ENCODE measurements around the gene XK.

DNA sequence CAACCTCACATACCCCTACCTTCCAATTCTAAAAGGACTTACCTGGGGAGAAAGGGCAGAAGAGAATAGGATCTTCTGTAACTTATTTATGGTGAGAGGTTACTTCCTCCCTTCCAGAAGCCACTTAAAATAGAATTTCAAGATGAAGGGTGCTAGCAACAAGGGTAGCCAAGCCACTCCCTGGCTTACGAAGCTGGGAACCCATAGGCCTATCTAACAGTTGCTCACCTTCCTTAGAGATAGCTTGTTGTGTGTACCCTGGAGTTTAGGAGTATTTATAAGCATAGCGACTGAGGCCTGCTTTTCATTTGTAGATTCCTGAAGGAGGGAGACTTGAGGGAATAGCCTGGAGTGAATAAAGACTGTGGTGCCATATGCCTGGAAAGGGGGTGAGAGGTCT is 28.9 kb downstream of the XK start:
- TF ChIP-seq, protein P1, sequence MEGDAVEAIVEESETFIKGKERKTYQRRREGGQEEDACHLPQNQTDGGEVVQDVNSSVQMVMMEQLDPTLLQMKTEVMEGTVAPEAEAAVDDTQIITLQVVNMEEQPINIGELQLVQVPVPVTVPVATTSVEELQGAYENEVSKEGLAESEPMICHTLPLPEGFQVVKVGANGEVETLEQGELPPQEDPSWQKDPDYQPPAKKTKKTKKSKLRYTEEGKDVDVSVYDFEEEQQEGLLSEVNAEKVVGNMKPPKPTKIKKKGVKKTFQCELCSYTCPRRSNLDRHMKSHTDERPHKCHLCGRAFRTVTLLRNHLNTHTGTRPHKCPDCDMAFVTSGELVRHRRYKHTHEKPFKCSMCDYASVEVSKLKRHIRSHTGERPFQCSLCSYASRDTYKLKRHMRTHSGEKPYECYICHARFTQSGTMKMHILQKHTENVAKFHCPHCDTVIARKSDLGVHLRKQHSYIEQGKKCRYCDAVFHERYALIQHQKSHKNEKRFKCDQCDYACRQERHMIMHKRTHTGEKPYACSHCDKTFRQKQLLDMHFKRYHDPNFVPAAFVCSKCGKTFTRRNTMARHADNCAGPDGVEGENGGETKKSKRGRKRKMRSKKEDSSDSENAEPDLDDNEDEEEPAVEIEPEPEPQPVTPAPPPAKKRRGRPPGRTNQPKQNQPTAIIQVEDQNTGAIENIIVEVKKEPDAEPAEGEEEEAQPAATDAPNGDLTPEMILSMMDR (conservative IDR thresholded peaks at IDR 0.05 in 1 of 2, IDR thresholded peaks at IDR 0.05 in 1 of 2; ENCODE audit: extremely low read depth in 1 of 2, insufficient read depth in 1 of 2, low read depth in 1 of 2, low read length in 2 of 2) = no peak
- TF ChIP-seq EZH2 (IDR thresholded peaks at IDR 0.05; ENCODE audit: borderline replicate concordance, low read length) = no peak

Measured in mammary epithelial cell (primary cell).